BLaER1 treated with 17β-estradiol and CSF1 and Interleukin-3, amounts not matched to agents 10 nM and 100 nM (cell line): ENCODE results near the gene C1orf122.

Experiments used
- H3K27ac ChIP-seq, 11 experiments: shearing (Covaris generic); formaldehyde crosslinking; 2 replicates each; pipeline ENCODE4 v1.8.1; 2022
- H3K27me3 ChIP-seq, 11 experiments: shearing (Covaris generic); formaldehyde crosslinking; 2 replicates each; pipeline ENCODE4 v1.8.1; 2022
- H3K36me3 ChIP-seq, 11 experiments: shearing (Covaris generic); formaldehyde crosslinking; 2 replicates each; pipeline ENCODE4 v1.8.1; 2022
- H3K4me1 ChIP-seq, 10 experiments: shearing (Covaris generic); formaldehyde crosslinking; 2 replicates each; pipeline ENCODE4 v1.8.1; 2022
- H3K4me2 ChIP-seq, 11 experiments: shearing (Covaris generic); formaldehyde crosslinking; 2 replicates each; pipeline ENCODE4 v1.8.1; 2022
- H3K4me3 ChIP-seq, 10 experiments: shearing (Covaris generic); formaldehyde crosslinking; 2 replicates each; pipeline ENCODE4 v1.8.1; 2022
- H3K9ac ChIP-seq, 11 experiments: shearing (Covaris generic); formaldehyde crosslinking; 2 replicates each; pipeline ENCODE4 v1.8.1; 2022
- H3K9me3 ChIP-seq, 11 experiments: shearing (Covaris generic); formaldehyde crosslinking; replicated peaks in 1 of 11; 2 replicates each; pipeline ENCODE4 v1.8.1; 2022
- H4K20me1 ChIP-seq, 11 experiments: shearing (Covaris generic); formaldehyde crosslinking; 2 replicates each; pipeline ENCODE4 v1.8.1; 2022
- Cebpa-rat ChIP-seq, 11 experiments: shearing (Covaris generic); IDR thresholded peaks; 2 replicates each; pipeline ENCODE4 v1.8.1; 2022

Gene C1orf122

GRCh38 chr1:37845786-37846185 is 38.2 kb downstream of the C1orf122 start:
- no peaks in the 10 kb centered on the region for H3K27me3 ChIP-seq
- H3K4me2 ChIP-seq, result peak overlapping the region in 9 of 11 experiments; percentile 2 to 88 (median 71); a peak in 17 of 22 replicates
- no peaks in the 10 kb centered on the region for H3K9me3 ChIP-seq
- H4K20me1 ChIP-seq, result peaks cover 0 to 91% (median 12%) of the 10 kb centered on the region in 11 experiments; a peak in 13 of 22 replicates
- TF ChIP-seq Cebpa-rat (IDR thresholded peaks at IDR 0.05), result 0 out of 22 replicates have a peak, but pooled peaks of 3 of the 11 experiments have one; percentile 18 to 35 (median 24)
- H3K4me3 ChIP-seq, result no peak overlapping the region; a peak in 1 of 20 replicates
- peak overlapping the region in 10 of 11 experiments; percentile 47 to 73 (median 66); a peak in 18 of 22 replicates for H3K27ac ChIP-seq
- peaks cover 18 to 87% (median 43%) of the 10 kb centered on the region in 10 experiments for H3K4me1 ChIP-seq
- H3K36me3 ChIP-seq, result peaks cover 28 to 91% (median 68%) of the 10 kb centered on the region in 11 experiments
- H3K9ac ChIP-seq, result peak overlapping the region in 8 of 11 experiments; percentile 26 to 57 (median 46); a peak in 10 of 22 replicates

- Histone ChIP-seq H4K20me1 (peaks cover 0 to 93% (median 22%) of the 10 kb centered on the region in 11 experiments; a peak in 12 of 22 replicates), H3K4me1 (peaks cover 28 to 97% (median 53%) of the 10 kb centered on the region in 10 experiments), H3K27ac (peak overlapping the region in 10 of 11 experiments; percentile 47 to 73 (median 64); a peak in 20 of 22 replicates), H3K9ac (peak overlapping the region in 10 of 11 experiments; percentile 33 to 57 (median 46); a peak in 16 of 22 replicates), H3K4me2 (peak overlapping the region; percentile 58 to 88 (median 70)), H3K9me3 (no peaks in the 10 kb centered on the region), H3K4me3 (0 out of 20 replicates have a peak overlapping the region, but pooled peaks of 2 of the 10 experiments have one; percentile 1 to 2), H3K27me3 (no peaks in the 10 kb centered on the region), H3K36me3 (peaks cover 21 to 83% (median 62%) of the 10 kb centered on the region in 11 experiments; a peak in 21 of 22 replicates)
- no peak for TF ChIP-seq Cebpa-rat (IDR thresholded peaks at IDR 0.05)
Observed at GRCh38 chr1:37846647-37847339, 39.2 kb downstream of the C1orf122 start.

- Histone ChIP-seq H3K4me3 (no peak overlapping the region), H4K20me1 (peaks cover 0 to 99% (median 33%) of the 10 kb centered on the region in 11 experiments; a peak in 13 of 22 replicates), H3K27me3 (no peaks in the 10 kb centered on the region), H3K9ac (peak overlapping the region in 1 of 11 experiments; percentile 12; a peak in 1 of 22 replicates), H3K27ac (peak overlapping the region in 6 of 11 experiments; percentile 55 to 79 (median 66); a peak in 11 of 22 replicates), H3K9me3 (no peaks in the 10 kb centered on the region), H3K36me3 (peaks cover 24 to 86% (median 62%) of the 10 kb centered on the region in 11 experiments; a peak in 21 of 22 replicates), H3K4me2 (peak overlapping the region in 6 of 11 experiments; percentile 60 to 96 (median 88); a peak in 11 of 22 replicates), H3K4me1 (peaks cover 37 to 100% (median 77%) of the 10 kb centered on the region in 10 experiments)
- no peak for TF ChIP-seq Cebpa-rat (IDR thresholded peaks at IDR 0.05)
Observed at GRCh38 chr1:37849480-37849879, 41.9 kb downstream of the C1orf122 start.

- peaks cover 31 to 86% (median 61%) of the 10 kb centered on the region in 11 experiments for H3K36me3 ChIP-seq
Observed at GRCh38 chr1:37850352-37850955, 42.9 kb downstream of the C1orf122 start.

GRCh38 chr1:37851262-37851661 is 43.7 kb downstream of the C1orf122 start:
- Histone ChIP-seq H4K20me1 (peaks cover 0 to 99% (median 33%) of the 10 kb centered on the region in 11 experiments; a peak in 13 of 22 replicates), H3K4me3 (peak overlapping the region in 4 of 10 experiments; percentile 4 to 36 (median 18); a peak in 5 of 20 replicates), H3K4me1 (peaks cover 35 to 100% (median 74%) of the 10 kb centered on the region in 10 experiments), H3K9me3 (no peaks in the 10 kb centered on the region), H3K27ac (peak overlapping the region in 10 of 11 experiments; percentile 46 to 79 (median 62); a peak in 18 of 22 replicates), H3K27me3 (no peaks in the 10 kb centered on the region), H3K9ac (peak overlapping the region in 9 of 11 experiments; percentile 4 to 61 (median 23); a peak in 14 of 22 replicates), H3K36me3 (peaks cover 33 to 86% (median 65%) of the 10 kb centered on the region in 11 experiments), H3K4me2 (peak overlapping the region; percentile 41 to 96 (median 79))
- TF ChIP-seq Cebpa-rat (IDR thresholded peaks at IDR 0.05), result peak in 3 of 11 experiments; percentile 14 to 31 (median 20); a peak in 2 of 22 replicates

More at GRCh38 chr1:37850352-37850955, 42.9 kb downstream of the C1orf122 start:
- no peaks in the 10 kb centered on the region for H3K9me3 ChIP-seq
- TF ChIP-seq Cebpa-rat (IDR thresholded peaks at IDR 0.05), result 0 out of 22 replicates have a peak, but pooled peaks of 1 of the 11 experiments have one; percentile 19
- peak overlapping the region in 3 of 10 experiments; percentile 4 to 36 (median 17); a peak in 5 of 20 replicates for H3K4me3 ChIP-seq
- H3K4me1 ChIP-seq, result peaks cover 37 to 100% (median 77%) of the 10 kb centered on the region in 10 experiments
- peak overlapping the region; percentile 18 to 79 (median 60); a peak in 17 of 22 replicates for H3K27ac ChIP-seq
- H3K27me3 ChIP-seq, result no peaks in the 10 kb centered on the region
- peaks cover 0 to 99% (median 33%) of the 10 kb centered on the region in 11 experiments; a peak in 13 of 22 replicates for H4K20me1 ChIP-seq
- H3K4me2 ChIP-seq, result peak overlapping the region; percentile 41 to 96 (median 79); a peak in 20 of 22 replicates
- H3K9ac ChIP-seq, result peak overlapping the region in 7 of 11 experiments; percentile 1 to 61 (median 32); a peak in 9 of 22 replicates

GRCh38 chr1:37851782-37852210 is 44.2 kb downstream of the C1orf122 start:
- no peaks in the 10 kb centered on the region for H3K9me3 ChIP-seq
- no peak for TF ChIP-seq Cebpa-rat (IDR thresholded peaks at IDR 0.05)
- H4K20me1 ChIP-seq, result peaks cover 0 to 98% (median 33%) of the 10 kb centered on the region in 11 experiments; a peak in 13 of 22 replicates
- peak overlapping the region in 10 of 11 experiments; percentile 46 to 79 (median 62); a peak in 18 of 22 replicates for H3K27ac ChIP-seq
- H3K9ac ChIP-seq, result peak overlapping the region in 7 of 11 experiments; percentile 7 to 61 (median 23); a peak in 11 of 22 replicates
- H3K4me3 ChIP-seq, result 0 out of 20 replicates have a peak overlapping the region, but pooled peaks of 1 of the 10 experiments have one; percentile 36
- peak overlapping the region; percentile 41 to 96 (median 79) for H3K4me2 ChIP-seq
- peaks cover 34 to 89% (median 69%) of the 10 kb centered on the region in 11 experiments for H3K36me3 ChIP-seq
- H3K27me3 ChIP-seq, result no peaks in the 10 kb centered on the region
- peaks cover 29 to 100% (median 72%) of the 10 kb centered on the region in 10 experiments for H3K4me1 ChIP-seq

- Histone ChIP-seq H3K9ac (no peak overlapping the region; a peak in 1 of 22 replicates), H3K9me3 (no peaks in the 10 kb centered on the region), H3K4me1 (peaks cover 33 to 100% (median 74%) of the 10 kb centered on the region in 10 experiments), H3K4me2 (peak overlapping the region in 9 of 11 experiments; percentile 6 to 96 (median 80); a peak in 10 of 22 replicates), H3K4me3 (peak overlapping the region in 1 of 10 experiments; percentile 7; a peak in 1 of 20 replicates), H3K36me3 (peaks cover 32 to 93% (median 69%) of the 10 kb centered on the region in 11 experiments), H4K20me1 (peaks cover 0 to 99% (median 34%) of the 10 kb centered on the region in 11 experiments; a peak in 14 of 22 replicates), H3K27ac (peak overlapping the region in 6 of 11 experiments; percentile 47 to 79 (median 66); a peak in 9 of 22 replicates), H3K27me3 (no peaks in the 10 kb centered on the region)
- TF ChIP-seq Cebpa-rat (IDR thresholded peaks at IDR 0.05), result no peak
Observed at GRCh38 chr1:37853157-37853556, 45.6 kb downstream of the C1orf122 start.
